HG03103 (cell line): ENCODE data around the gene AGPAT3.

Experiments used
- ATAC-seq: cut with Tn5 transposase; IDR thresholded peaks from one replicate; pipeline ENCODE4 v1.9.1; 2021; ENCODE audit warnings: low read depth; ENCODE audit not compliant: unreplicated experiment

Gene AGPAT3

GRCh38 chr21:43904331-43904781, 39.3 kb downstream of the AGPAT3 start:
- ATAC-seq: no peak

GRCh38 chr21:43905726-43906455, 40.9 kb downstream of the AGPAT3 start:
- ATAC-seq: no peak

DNA sequence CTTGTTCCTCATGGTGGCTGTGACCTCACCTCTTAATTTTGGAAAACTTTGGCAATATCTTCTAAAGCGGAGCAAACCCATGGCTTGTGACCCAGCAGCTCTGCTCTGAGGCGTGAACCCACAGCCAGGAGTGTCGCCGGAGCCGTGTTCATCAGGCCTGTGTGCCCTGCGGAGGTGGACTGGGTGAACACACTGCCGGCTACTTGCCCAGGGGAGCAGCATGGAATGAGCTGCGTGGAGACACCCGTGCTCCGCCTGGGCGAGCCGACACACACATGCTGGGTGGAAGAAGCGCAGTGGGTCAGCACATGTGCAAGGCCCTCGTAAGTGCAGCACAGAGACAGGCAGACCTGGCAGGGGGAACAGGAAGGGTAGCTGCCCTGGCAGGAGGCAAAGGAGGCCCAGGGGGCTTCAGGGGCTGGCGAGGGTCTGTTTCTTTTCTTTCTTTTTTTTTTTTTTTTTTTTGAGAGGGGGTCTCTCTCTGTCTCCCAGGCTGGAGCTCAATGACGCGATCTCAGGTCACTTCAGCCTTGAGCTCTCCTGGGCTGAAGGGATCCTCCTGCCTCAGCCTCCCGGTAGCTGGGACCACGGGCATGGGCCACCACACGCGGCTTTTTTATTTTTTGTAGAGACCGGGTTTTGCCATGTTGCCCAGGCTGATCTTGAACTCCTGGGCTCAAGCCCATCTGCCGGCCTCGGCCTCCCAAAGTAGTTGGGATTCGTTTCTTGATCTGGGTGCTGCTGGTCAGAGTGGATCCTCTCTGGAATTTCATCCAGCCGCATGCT, 41.8 kb downstream of the AGPAT3 start:
- no peak for ATAC-seq

DNA sequence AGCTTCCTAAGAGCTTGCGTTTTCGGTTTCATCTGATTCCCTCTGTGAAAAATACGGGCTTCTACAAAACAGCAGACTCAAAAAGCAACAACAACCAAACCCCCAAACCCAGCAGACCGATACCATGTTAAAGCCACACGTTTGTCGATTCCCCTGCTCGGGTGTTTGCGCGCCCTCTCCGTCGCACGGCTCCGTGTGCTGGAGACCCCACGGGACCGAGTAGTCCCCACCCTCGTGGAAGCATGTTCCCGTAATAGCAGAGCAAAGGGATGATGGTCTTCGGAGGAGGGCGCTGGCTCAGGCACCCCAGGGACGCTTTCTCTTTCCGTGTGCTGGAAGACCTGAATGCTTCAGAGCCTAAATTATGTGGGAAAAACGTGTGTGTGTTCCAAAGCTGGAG, 42.7 kb downstream of the AGPAT3 start:
- ATAC-seq: no peak

DNA sequence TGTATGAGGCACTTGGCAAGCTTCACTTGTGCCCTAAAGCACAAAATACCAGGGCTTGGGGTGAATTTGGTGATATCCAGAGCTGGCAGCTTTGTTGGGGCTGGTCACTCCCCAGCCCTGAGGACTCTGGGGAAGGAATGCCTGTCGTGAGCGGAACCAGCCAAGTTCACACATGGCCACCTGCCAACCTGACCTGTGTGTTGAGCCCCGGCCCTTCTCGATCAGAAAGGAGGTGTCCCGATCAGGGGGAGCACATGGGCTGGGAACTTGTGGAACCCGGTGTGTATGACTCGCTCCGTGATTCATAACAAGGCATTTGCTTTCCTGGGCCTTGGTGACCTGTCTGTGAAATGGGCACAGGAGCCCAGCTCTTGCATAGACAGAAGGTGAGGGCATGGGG, 43.1 kb downstream of the AGPAT3 start:
- ATAC-seq: no peak

DNA sequence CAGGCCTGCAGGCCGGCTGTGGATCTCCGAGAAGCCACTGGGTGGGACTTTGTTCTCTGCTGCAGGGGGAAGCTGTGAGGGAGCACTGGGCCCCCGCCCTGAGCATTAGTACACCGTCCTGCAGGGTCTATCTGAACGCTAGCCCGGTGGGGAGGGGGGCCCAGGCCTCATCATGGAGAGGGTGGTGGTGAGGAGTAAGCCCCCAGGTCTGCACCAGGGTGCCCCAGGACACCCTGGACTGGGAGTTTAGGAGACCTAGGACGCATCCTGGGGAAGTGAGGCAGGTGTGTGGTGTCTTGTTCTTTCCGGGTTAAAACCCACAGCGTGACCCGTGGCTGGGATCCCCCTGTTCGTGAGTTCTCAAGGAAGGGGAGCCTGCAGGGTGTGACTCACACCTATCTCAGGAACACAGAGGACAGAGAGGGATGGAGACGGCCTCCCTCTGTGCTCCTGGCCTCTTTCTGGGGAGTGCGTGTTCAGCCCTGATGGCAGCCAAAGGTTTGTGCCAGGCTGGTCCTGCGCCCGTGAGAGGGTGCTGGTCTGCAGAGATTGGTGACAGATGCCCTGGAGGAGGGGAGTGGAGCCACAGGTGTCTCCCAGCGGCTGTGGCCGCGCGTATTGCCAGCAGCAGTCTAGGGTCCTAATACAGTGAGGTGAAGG, 44.8 kb downstream of the AGPAT3 start:
- ATAC-seq: no peak

DNA sequence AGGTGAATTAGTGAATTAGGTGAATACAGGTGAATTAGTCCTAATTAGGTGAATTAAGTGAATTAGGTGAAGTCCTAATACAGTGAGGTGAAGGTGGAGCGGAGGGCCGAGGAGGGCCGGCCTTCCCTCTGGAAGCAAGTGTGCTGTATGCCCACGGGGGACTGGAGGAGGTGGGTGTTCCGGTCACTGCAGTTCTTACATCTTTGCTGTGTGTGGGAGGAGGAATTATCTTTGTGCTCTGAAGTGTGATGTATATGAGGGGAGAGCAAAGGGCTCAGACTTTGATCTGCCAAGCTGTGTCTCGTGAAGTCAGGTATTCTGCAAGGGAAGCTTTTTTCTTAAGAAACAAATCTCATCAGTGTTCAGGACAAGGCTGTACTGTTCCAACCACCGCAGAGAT, 45.4 kb downstream of the AGPAT3 start:
- ATAC-seq: no peak

GRCh38 chr21:43911015-43911934, 46.3 kb downstream of the AGPAT3 start:
- ATAC-seq: no peak

DNA sequence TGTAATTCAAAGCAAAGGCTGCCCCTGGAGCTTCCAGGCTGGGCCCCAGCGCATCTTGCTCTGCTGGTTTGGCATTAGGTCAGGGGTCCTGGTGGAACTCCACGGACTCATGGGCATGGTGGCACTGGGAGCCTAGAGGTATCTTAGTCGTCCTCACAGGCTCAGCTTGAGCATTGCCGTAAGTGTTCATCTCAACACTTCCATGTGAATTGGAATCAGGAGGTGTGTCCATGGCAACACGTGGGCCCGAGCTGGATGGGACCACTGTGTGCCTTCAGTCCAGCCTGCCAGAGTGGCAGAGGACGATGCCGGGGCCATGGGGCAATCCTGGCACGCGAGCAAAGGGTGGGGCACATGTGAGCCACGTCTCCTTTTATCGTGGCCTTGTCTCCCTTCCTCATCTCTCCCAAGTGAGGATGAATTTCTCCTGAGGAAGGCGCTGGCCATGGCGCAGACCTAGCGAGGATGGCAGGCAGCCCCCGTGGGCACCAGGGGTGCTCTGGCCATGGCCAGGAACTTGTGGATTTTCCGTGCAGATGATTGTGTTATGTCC, 47.0 kb downstream of the AGPAT3 start:
- ATAC-seq: no peak

DNA sequence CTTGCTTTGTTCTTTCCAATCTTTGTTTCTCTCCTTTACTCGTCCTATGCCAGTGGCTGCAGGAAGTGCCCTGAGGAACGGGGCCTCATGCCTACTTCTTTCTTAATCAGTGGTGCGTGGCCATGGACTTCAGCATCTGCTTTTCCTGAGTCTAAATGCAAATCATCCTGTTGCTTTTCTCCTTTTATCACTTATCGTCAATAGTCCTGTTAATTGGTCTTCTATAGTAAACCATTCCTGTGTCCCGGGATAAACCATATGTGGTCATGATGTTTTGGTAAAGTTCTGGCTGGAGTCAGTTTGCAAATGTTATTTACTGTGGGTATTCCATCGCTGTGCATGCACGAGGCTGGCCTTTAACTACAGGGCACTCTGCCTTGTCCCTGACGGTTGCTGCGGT, 47.5 kb downstream of the AGPAT3 start:
- no peak for ATAC-seq

GRCh38 chr21:43912910-43913309, 47.9 kb downstream of the AGPAT3 start:
- ATAC-seq: no peak

GRCh38 chr21:43913928-43914327, 48.9 kb downstream of the AGPAT3 start:
- ATAC-seq: no peak

GRCh38 chr21:43916076-43916475, 51.1 kb downstream of the AGPAT3 start:
- no peak for ATAC-seq

DNA sequence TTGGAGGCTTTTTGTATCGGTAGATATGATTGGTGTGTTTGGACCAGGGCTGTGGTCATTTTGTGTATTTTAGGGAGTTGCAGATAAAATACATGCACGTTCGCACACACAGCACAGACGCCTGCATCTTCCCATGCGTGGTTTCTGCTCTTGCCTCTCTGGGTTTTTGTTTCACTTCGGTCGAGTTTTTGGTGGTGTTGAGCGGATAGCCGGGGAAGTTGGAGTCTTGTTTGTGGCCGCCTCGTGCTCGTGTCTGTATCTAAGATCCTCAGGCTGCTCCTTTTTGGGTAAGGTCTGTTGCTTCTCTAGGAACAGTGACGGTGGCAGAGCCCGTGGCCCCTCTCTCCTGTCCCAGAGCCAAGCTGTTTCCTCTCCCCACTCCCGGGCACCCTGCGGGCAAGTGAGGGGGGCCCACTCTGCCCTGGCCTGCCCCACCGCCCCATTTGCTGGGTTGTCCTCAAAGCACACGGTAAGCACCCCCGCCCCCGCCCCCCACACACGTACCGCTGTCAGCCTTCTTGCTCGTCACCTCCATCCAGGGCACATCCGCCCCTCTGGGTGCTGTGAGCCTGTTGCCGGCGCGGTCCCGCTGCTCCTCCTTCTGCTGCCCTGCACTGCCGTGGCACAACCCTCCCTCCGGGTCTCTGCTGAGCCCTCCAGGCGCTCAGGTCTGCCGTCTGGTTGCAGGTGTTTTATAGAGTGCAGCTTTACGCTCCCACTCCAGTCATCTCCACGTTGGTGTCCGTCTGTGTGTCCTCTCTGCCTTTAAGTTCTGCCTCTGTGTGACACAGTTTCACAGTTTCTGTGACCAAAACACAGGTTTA, 51.9 kb downstream of the AGPAT3 start:
- ATAC-seq: no peak

DNA sequence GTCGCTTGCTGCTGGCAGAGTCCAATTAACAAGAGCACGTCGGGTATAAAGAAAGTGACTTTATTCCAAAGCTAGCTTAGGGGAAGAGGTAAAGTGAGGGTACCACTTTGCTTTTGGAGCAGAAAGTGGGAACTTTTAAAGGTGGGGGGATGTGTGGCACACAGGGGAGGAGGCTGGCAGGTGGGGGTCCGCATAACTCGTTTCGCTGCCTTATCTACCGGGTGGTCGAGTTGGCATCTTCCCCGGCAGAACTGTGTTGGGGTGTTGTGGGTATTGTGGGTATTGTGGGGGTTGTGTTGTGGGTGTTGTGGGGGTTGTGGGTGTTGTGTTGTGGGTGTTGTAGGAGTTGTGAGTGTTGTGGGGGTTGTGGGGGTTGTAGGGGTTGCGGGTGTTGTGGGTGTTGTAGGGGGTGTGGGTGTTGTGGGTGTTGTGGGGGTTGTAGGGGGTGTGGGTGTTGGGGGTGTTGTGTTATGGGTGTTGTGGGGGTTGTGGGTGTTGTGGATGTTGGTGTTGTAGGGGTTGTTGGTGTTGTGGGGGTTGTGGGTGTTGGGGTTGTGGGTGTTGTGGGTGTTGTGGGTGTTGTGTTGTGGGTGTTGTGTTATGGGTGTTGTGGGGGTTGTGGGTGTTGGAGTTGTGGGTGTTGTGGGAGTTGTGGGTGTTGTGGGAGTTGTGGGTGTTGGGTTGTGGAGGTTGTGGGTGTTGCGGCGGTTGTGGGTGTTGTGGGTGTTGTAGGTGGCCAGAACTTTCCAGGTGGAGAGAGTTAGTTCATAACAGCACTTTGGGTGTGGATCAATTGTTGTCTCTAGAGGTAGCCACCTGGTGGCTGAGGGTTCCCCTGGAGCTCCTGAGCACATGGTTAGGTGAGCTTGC, 52.7 kb downstream of the AGPAT3 start:
- ATAC-seq: no peak

DNA sequence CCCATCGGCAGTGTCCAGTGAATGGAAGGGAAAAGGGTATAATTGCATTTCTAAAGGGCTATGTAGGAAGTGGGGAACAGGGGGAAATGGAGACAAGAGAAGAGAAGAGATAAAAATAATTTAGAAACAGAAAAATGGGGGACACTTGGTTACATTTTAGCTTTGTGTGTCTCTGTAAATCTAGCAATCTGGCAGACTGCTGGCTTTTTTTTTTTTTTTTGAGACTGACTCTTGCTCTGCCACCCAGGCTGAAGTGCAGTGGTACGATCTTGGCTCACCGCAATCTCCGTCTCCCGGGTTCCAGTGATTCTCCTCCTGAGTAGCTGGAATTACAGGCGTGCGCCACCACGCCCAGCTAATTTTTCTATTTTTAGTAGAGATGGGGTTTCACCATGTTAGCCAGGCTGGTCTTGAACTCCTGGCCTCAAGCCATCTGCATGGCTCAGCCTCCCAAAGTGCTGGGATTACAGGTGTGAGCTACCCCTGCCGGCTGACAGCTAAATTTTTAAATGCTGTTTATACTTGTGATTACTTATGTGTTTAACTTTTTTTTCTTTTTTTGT, 53.4 kb downstream of the AGPAT3 start:
- no peak for ATAC-seq

GRCh38 chr21:43919283-43919682, 54.3 kb downstream of the AGPAT3 start:
- no peak for ATAC-seq
